ELR (cell line): Measurements from ENCODE around the gene CNPY2.
A peak's percentile ranks its signal among the peaks of the same experiment; 100 is the strongest.
"Not testable (repeated sequence)": the region's sequence is repeated elsewhere in the genome, so short reads cannot be mapped to it uniquely, and the experiment has no call there.

ENCODE experiments used
- DNase-seq: peaks from one replicate; pipeline ENCODE4 v3.0.0-alpha.2; 2015; ENCODE audit warnings: low read depth

CNPY2 gene

GRCh38 chr12:56297400-56297799 is 18.4 kb downstream of the CNPY2 start:
- DNase-seq: no peak

GRCh38 chr12:56296295-56296694 is 19.5 kb downstream of the CNPY2 start:
- no peak for DNase-seq

GRCh38 chr12:56293795-56294194 is 22.0 kb downstream of the CNPY2 start:
- no peak for DNase-seq

- DNase-seq: no peak
Measured at GRCh38 chr12:56288705-56289387, 26.9 kb downstream of the CNPY2 start.

- DNase-seq: no peak
Measured at GRCh38 chr12:56286044-56286830, 29.6 kb downstream of the CNPY2 start.

GRCh38 chr12:56284263-56284662 is 31.5 kb downstream of the CNPY2 start:
- DNase-seq: not testable (repeated sequence)

- DNase-seq: no peak
Measured at GRCh38 chr12:56282579-56282978, 33.2 kb downstream of the CNPY2 start.

GRCh38 chr12:56282030-56282429 is 33.8 kb downstream of the CNPY2 start:
- DNase-seq: no peak

GRCh38 chr12:56280849-56281248 is 34.9 kb downstream of the CNPY2 start:
- no peak for DNase-seq

- DNase-seq: no peak
Measured at GRCh38 chr12:56278905-56279304, 36.9 kb downstream of the CNPY2 start.

- DNase-seq: no peak
Measured at GRCh38 chr12:56274299-56274698, 41.5 kb downstream of the CNPY2 start.

GRCh38 chr12:56272468-56272867 is 43.3 kb downstream of the CNPY2 start:
- DNase-seq: not testable (repeated sequence)

- peak; percentile 61 for DNase-seq
Measured at GRCh38 chr12:56271031-56271430, 44.8 kb downstream of the CNPY2 start.

GRCh38 chr12:56267443-56268071 is 48.2 kb downstream of the CNPY2 start:
- DNase-seq: no peak

GRCh38 chr12:56266693-56267442 is 48.9 kb downstream of the CNPY2 start, which contains the start of gene COQ10A:
TSS of gene COQ10A (plus strand) at chr12:56266942. CDS start at chr12:56267119, 177 bp downstream.
- peak; percentile 92 for DNase-seq

GRCh38 chr12:56266068-56266692 is 49.6 kb downstream of the CNPY2 start:
- DNase-seq: not testable (repeated sequence)

GRCh38 chr12:56262955-56263354 is 52.8 kb downstream of the CNPY2 start:
- DNase-seq: not testable (repeated sequence)

GRCh38 chr12:56261503-56262232 is 54.1 kb downstream of the CNPY2 start:
- peak; percentile 93 for DNase-seq

GRCh38 chr12:56260921-56261320 is 54.9 kb downstream of the CNPY2 start:
- DNase-seq: no peak

GRCh38 chr12:56260380-56260779 is 55.4 kb downstream of the CNPY2 start:
- DNase-seq: no peak
